NCI-H82 treated with DMSO at 0.1 percent for 48 hours (cell line): Measurements from ENCODE around the gene BEND7.
A peak's percentile ranks its signal among the peaks of the same experiment; 100 is the strongest.
"Not testable (repeated sequence)": the region's sequence is repeated elsewhere in the genome, so short reads cannot be mapped to it uniquely, and the experiment has no call there.

Source experiments
- DNase-seq: peaks from one replicate; lab custom pipeline; 2025; ENCODE audit not compliant: unreplicated experiment; lab: John Stamatoyannopoulos, UW

Gene BEND7, protein sequence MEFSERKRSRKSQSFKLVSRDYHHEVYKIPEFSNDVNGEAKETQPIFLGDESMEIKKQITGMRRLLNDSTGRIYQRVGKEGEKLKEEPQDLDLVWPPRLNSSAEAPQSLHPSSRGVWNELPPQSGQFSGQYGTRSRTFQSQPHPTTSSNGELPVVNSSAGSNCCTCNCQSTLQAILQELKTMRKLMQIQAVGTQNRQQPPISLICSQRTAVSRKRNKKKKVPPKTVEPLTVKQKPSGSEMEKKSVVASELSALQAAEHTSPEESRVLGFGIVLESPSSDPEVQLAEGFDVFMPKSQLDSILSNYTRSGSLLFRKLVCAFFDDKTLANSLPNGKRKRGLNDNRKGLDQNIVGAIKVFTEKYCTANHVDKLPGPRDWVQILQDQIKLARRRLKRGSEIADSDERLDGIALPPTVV

DNA sequence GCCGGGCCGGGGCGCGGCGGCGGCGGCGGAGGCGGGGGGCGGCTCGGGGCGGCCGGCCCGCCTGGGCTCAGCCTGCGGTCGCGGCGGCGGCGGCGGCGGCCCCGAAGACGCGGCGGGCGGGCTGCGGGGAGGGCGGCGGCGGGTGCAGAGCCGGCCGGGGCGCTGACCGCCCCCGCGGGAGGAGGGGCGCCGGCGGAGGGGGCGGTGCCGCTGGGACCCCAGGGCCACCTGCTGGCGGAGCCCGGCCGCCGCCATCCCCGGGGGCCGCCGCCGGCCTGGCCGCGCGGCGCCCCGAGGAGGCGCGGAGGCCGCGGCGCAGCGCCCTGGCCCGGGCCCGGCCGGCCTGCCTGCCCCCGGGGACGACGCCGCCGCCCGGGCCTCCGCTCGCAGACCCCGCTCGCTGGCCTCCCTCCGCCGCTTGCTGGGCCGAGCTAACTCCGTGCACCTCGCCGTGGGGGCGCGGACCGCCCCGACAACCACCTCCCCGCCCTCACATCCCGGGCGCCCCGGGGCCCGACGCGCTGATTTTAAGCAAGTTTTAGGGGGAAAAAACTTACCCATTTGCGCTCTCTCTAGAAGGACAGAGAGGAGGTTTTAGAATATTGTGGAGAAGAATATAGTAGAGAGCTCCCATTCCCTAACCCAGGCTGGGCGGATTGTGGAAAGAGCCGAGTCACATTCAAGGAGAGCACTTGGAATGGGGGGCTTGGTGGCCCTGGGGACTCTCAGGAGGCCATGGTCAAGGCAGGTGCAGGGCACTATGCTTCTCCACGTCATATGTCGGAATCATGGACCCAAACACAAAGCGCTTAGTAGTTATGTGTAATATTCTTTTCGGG, at the start of gene BEND7:
TSS of gene BEND7 (minus strand) at position 140 of the 839 bp plus-strand sequence. CDS start 481 bp downstream, outside the sequence.
- no peak for DNase-seq

DNA sequence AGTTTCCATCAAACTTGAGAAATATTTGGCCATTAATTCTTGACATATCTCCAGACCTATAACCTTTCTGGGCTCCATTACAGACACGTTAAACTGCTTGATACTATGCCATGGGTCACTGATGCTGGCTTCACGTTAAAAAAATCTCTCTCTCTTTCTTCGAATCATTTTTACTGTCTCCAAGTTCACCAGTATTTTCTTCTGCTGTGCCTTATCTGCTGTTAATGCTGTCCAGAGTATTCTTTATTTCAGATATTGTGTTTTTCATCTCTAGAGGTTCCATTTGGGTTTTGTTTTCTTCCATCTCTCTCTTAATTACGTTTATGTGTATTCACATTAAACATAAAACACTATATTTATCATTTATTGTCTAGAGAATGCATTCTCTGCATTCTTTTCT, 45.1 kb upstream of the BEND7 start:
- no peak for DNase-seq

DNA sequence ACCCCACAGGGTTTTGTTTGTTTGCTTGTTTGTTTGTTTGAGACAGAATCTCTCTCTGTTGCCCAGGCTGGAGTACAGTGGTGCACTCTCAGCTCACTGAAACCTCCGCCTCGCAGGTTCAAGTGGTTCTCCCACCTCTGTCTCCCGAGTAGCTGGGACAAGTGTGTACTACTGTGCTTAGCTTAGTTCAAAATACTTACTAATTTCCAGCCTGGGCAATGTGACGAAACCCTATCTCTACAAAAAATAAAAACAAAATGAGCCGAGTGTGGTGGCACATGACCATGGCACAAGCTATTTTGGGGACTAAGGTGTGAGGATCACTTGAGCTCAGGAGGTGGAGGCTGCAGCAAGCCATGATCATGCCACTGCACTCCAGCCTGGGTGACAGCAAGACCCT, 42.7 kb upstream of the BEND7 start:
- DNase-seq: no peak

DNA sequence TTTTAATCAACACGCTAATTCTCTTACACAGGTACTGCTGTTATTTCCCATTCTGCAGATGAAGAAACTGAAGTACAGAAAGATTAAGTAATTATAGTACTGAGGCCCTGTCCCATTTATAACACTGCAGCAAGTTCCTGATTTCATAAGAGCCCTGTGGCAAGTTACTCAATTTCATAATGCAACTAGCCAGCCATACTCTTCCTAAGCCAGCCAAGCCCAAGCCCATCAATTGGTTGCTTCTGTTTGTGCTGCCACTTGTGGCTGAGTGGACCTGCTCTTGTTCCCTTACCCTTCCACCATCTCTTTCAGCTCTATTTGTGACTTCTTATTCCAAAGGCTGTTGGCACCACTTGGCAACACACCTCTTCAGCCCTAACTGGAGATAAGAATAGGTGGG, 38.2 kb upstream of the BEND7 start:
- no peak for DNase-seq

DNA sequence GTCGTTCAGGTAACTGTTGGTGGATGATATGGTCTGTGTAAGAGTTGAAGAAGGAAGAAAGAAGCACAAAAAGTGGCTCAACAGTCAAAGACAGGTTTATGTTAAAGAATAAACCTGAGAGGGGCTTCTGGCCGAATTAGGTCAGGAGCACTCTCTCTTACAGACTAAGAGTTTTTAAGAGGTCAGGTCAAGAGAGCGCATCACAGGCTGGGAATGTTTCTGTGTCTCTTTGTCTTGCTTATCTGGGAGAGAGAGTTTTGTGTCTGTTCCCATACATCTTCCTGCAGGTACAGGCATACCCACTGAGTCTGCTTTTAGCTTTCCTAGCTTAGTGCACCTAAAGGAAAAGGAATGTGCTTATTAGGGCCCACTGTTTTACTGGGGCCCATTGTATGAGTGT, 35.8 kb upstream of the BEND7 start:
- DNase-seq: no peak

DNA sequence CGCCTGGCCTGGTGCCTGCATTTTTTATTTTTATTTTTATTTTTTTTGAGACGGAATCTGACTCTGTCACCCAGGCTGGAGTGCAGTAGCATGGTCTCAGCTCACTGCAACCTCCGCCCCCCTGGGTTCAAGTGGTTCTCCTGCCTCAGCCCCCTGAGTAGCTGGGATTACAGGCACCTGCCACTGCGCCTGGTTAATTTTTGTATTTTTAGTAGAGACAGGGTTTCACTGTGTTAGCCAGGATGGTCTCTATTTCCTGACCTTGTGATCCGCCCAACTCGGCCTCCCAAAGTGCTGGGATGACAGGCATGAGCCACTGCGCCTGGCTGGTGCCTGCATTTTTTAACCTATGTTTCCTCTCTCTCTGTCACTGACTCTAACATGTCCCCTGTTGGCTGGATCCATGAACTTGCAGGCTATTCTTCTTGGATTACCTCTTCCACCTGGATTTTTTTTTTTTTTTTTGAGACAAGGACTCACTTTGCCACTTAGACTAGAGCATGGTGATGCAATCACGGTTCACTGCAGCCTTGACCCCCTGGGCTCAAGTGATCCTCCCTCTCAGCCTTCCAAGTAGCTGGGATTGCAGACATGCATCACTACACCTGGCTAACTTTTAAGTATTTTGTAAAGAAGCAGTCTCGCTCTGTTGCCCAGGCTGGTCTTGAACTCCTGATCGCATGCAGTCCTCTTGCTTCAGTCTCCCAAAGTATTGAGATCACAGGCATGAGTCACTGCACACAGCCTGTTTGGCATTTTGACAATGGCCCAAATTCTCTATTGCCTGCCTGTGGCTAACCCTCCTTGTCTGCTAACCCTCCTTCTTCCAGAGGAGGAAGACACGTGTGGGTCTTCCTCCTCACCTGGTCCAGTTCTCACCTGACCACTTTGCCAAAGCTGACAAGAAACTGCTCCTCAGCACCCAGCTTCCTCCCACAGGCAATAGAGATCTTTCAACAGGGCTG, 34.9 kb upstream of the BEND7 start:
- DNase-seq: no peak

DNA sequence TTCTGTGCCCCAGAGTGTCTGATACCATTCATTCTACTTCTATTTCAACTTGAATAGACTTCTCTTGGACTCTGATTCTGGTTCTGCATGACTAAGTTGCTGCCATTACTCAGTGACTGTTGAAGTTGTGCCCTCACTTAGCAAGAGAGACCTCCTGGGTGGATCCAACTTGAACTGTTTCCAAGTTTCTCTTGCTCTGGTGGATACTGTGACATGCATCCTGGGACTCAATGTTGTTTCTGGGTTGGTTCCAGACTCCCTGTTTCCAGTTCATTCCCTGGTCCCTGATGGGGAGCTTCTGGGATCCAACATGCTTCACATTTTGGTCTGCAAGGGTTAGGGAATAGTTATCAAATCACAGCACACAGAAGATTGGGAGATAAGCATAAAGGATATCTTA, 31.8 kb upstream of the BEND7 start:
- no peak for DNase-seq

DNA sequence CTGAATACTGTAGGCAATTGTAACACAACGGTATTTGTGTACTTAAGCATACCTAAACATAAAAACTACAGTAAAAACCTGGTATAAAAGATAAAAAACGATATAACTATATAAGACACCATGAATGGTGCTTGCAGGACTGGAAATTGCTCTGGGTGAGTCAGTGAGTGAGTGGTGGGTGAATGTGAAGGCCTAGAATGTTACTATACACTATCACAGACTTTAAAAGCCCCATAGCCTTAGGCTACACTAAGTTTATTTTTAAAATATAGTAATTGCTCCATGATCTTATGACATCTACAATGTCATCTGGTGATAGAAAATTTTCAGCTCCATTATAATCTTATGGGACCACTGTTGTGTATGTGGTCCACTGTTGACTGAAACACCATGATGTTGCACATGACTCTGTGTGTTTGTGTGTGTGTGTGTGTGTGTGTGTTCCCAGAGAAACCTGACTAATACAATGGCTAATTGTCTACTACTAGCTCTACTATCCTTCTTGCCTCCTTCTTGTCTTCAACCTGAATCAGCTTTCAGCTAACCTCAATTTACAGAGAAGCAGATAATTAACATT, 30.4 kb upstream of the BEND7 start:
- no peak for DNase-seq

DNA sequence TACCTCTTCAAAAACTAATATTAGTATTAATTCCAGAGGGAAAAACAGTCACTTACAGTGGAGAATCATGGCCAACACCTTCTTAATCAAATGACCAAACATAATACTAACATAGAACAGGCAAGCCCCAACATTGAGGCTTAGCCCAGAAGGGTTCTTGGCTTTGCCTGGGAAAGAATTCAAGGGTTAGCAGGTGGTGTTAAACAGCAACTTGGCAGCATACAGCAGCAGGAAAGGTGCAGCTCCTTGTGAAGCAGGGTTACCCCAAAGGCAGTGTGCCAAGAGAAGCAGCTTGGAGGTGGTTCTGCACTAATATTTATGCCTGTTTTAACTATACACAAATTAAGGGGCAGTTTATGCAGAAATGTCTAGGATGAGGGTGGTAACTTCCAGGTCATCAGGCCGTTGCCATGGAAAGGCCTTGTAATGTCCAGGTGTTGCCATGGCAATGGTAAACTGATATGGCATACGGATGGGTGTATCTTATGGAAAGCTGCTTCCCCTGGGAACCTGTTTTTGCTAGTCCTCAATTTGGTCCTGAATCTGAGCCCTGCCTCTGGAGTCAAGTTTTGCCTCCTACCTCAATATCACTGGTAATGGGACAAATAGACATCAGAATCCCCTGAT, 27.2 kb upstream of the BEND7 start:
- DNase-seq: no peak

DNA sequence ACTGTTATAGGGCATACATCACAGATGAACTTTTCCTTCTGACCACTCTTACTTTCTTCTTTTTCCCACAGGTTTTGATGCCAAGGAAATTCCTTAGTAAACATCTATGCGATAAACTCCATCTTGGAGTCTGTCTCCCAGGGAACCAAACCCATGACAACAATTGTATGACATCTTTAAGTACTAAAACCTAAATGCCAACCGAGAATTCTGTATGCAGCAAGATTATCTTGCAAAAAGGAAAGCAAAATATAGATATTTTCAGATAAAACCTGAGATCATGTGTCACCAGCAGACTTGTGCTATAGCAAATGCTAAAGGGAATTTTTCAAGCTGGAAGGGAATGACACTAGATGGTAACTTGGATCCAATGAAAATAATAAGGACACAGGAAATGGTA, 22.0 kb upstream of the BEND7 start:
- DNase-seq: no peak

DNA sequence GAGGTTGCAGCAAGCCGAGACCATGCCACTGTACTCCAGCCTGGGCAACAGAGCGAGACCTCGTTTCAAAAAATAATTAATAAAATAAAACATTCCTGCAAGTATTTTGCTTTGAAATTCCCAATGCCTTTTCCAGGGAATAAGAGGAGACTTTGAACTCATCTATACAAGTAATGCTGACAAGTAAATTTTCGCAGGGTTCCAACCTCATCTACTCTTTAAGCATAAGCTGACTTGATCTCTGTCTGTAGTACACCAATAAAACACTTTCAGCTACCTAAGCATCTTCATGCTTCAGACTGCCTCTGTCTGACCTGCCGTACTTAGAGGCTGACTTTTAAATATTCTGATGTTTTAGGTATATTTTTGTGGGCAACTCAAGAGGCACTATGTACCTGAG, 13.7 kb upstream of the BEND7 start:
- DNase-seq: no peak

DNA sequence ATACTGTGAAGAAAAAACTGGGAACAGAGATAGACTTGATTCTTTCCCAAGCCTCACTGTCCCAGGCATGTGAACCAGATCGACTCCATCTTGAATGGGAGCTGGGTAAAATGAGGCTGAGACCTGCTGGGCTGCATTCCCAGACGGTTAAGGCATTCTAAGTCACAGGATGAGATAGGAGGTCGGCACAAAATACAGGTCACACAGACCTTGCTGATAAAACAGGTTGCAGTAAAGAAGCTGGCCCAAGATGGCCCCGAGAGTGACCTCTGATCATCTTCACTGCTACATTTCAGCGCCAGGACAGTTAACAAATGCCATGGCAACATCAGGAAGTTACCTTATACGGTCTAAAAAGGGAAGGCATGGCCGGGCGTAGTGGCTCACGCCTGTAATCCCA, 9.2 kb upstream of the BEND7 start:
- DNase-seq: not testable (repeated sequence)

DNA sequence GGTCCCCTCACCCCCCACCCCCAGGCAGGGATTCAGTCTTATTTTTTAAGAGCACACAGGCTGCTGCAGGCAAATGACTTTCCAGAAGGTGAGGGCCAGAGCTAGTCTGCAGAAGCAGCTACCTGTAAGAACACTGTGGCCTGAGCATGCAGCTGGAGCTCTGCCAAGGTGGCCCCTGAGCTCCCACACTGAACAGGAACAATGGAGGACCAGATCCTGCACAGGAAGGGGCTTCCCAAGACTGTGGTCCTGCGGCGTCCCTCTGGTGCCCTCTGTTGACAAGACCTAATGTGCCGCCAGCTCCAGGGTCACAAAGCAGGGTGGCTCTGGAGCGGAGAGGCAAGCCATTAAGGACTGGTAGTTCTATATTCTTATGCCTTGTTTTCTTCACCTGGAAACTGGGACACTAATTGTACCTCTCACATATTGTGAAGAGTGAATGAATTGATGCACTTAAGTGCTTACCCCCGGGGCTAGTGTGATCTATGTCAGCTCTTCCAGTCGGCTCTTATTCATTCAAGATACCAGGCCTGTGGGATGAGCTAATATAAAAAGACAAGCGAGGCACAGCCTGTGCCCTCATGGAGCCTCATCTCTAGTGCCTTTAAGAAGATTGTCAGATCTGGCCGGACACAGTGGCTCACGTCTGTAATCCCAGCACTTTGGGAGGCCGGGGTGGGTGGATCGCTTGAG, 8.0 kb upstream of the BEND7 start:
- DNase-seq: peak; percentile 19

DNA sequence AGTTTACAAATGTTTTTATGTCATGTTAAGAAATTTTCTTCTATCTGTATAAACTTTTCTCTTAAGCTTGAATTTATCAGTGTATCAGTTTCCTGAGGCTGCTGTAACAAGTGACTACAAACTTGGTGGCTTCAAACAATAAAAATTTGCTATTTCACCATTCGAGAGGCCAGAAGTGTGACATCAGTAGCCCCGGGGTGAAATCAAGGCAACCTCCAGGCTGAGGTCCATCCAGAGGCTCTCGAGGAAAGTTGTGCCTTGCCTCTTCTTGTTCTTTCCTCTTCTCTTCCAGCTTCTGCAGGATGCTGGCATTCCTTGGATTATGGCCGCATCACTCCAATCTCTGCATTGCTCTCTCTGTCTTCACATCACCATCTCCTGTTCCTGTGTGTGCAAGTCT, 6.5 kb upstream of the BEND7 start:
- no peak for DNase-seq

DNA sequence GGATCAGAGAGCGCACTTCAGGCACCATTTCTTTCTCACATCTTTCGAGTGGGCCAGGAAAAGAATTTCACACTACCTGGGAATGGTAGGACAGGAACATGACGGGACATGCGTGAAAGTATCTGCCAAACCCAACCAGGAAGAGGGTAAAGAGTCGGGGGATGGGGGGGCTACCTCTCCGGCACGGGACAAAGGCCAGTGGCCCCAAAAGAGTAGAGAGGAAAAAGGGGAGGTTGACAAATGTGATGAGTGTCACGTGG, 830 bp upstream of the BEND7 start:
- DNase-seq: no peak

DNA sequence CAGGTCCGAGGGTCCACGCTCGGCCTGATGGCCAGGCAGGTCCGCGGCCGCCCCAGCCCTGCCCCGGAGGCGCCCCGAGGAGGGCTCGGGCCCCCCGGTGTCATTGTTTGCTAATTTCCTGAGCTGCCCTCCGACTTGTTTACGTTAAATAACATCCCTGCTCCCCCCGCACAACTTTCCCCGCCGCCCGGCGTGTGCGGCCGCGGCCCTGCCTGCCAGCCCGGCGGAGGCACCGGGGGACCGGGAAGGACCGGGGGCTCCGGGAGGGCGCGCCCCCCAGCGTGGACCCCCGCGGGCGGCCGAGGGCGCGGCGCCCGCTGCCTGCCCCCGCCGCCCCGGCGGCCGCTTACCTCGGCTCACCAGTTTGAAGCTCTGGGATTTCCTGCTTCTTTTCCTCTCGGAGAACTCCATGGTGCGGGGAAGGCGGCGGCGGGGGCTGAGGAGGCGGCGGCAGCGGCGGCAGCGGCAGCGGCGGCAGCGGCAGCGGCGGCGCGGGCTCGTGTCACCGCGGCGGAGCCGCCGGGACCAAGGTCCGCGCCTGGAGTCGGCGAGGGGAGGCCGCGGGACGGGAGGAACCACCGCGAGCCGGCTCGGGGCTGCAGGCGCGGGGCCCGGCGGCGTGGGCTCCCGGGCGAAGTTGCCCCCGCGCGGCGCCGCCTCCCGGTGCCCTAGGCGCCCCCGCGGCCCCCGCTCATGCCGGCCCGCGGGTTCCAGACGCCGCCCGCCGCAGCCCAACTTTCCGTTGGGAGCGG, 515 bp downstream of the BEND7 start:
- no peak for DNase-seq

DNA sequence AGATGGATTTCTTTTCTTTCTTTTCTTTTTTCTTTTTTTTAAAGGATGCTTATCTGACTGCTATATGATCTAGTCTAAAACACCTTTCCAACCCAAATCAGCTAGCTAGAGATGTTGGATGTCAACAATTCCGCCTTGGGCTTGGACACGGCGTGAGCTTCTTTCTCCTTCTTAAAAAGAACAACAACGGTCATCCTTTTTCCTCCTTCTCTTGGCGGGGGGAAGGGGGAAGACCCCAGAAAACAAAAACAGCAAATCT, 1.0 kb downstream of the BEND7 start:
- DNase-seq: no peak

DNA sequence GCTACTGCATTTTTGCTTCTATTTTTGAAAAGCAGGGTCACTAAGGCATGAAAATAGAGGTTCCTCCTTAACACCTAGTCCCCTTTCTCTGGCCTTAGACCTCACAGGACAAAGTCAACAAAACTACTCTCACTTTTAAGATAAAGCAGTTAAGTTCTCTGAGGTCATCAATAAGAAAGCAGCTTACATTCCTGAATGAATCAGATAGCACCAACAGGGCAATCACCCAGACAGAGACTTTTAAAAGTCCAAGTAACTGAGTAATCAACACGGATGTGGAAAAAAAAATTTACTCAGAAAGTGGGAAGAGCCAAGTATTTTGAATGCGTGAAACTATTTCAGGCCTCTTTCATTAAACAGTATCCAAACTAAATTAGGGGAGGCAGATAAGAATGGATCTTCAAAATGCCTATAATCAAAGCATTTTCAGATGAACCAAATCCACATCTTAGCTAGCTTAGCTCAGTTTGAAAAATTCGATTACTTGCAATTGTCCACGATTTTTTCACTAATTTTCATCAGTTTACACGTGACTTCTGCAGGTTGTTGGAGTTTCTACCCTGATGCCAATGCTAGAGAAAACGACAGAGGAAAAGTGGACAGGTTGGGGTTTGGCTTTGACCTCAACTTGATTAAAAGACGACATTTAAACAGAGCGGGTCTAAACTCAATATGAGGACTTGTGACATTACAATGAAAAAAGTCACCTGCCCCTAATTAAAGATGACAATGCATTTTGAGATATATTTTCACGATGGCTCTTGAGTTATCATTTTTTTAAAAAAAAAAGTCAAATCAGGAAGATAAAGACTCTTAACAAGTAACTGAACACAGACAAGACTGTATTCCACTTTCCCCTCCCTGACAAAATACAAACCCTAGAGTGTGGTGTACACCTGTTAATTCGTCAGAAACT, 1.6 kb downstream of the BEND7 start:
- DNase-seq: no peak

DNA sequence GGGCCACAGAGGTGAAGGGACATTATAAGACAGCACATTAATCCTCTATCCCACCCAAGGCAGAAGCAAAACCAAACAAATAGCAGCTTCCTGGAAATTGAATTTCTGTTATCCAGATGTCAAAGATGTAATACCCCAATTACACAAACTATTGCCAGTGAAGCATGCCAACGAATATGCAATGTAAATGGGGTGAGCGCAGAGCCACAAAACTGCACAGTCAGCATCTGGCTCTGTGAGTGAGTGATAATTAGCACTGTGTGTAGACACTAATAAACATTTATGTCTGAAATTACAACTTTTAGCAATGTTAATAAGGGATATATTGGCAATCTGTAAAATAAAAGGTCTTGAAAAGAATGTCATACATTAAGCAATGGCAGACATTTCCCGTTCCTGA, 3.2 kb downstream of the BEND7 start:
- DNase-seq: no peak
